GDM1 (cell line): ENCODE measurements around the gene SMIM28.
"Not testable (repeated sequence)": the region's sequence is repeated elsewhere in the genome, so short reads cannot be mapped to it uniquely, and the experiment has no call there.

Experiments used
- DNase-seq: peaks from one replicate; lab custom pipeline; 2025; lab: John Stamatoyannopoulos, UW

Gene SMIM28

DNA sequence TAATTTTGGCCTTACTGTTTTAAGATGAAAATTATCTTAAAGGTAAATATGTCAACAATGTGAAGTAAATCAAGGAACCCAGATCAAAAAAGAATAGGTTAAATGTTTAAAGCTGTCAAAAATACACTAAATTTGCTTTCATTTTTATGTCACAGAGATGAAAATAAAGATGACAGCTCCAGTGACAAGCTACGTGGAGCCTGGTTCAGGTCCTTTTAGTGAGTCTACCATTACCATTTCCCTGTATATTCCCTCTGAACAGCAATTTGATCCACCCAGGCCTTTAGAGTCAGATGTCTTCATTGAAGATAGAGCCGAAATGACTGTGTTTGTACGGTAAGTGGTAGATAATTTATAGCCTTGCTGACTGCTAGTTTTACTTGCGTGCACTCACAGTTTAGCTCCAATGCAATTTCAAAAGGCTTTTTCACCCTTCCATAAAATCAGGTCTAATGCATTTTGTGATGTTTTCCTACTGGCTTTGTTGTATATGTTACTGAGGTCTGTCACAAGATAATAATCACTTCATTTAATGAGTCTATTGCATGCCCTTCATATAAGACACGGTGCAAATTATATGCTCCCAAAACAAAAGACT, 28.2 kb downstream of the SMIM28 start:
- no peak for DNase-seq

DNA sequence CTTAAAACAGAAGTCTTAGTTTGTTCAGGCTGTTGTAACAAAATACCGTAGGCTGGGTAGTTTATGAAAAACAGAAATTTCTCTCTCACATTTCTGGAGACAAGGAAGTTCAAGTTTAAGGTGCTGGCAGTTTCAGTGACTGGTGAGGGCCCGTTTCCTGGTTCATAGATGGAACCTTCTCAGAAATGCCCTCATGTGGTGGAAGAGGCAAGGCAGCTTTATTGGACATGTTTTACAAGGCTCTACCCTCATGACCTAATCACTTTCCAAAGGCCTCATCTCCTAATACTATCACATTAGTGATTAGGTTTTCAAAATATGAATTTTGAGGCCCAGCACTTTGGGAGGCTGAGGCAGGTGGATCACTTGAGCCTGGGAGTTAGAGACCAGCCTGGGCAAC, 28.7 kb downstream of the SMIM28 start:
- no peak for DNase-seq

DNA sequence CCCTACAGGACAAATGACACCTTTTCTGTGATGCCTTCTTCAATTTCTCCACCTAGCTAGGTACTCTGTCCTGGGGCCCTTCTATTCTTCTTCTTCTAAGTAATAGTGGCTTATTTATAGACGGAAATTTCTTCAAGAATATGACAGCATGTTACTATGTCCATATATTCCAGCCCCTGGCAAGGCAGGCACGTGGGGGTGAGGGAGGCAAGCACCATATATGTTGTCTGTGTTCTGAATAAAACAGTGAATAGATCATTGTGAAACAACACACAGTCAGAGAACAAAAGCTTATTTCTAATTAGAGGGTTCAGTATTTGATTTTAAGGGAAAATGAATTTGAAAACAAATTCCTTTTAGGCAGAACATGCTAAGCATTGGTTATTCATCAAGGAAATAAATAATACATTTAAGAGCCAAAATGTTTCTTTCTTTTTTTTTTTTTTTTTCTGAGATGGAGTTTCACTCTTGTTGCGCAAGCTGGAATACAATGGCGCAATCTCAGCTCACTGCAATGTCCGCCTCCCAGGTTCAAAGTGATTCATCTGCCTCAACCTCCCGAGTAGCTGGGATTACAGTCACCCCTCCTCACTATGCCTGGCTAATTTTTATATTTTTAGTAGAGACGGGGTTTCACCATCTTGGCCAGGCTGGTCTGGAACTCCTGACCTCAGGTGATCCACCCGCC, 32.5 kb downstream of the SMIM28 start:
- DNase-seq, result no peak

DNA sequence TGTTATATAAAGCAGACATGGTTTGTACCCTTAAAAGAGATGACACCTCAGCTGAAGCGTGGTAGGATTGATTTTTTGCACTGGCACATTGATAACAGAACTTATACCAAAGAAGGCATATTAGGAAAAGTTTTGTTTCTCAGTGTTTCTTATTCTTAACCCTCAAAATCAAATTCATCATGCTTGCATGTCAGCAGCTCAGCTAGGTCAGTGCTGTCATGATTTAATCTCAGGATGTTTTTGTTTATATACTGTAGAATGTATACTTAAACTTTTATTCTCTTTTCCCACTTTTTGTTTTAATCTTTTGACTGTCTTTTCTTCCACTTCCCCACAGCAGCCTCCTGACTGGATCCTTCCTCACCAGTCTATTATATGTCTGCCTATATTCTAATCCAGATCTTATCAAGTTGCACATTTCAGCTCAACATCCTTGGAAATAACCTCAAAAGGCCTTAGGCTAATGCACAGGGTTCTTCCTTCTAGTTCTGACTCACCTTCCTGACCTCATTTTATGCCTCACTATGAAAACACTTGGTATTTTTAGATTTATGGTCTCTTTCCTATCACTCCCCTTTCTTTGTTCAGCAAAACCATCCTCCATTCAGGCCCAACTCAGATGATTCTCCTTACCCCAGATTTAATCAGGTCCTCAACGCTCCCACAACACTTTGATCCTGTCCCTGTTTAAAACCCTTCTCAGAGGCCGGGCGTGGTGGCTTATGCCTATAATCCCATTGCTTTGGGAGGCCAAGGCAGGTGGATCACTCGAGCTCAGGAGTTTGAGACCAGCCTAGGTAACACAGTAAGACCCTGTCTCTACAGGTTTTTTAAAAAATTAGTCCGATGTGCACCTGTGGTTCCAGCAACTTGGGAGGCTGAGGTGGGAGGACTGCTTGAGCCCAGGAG, 33.5 kb downstream of the SMIM28 start:
- DNase-seq, result peak; percentile 45

DNA sequence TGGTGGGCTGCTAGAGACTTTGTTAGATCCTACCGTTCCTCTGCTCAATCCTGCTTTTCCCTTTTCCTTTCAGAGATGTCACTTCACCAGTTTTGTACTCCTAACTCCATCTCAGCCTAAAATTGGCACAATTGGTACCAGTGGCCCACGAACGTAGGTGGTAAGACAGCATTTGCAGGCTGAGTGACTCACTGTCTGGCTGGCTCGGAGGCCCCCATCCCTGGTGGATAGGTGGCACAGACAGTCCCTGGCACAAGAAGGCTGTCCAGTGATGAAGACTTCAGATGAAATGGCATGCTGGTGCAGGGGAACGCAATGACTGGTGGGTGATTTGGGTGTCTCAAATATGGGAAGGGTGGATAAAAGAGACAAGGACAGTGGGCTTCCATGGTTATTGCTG, 37.4 kb downstream of the SMIM28 start:
- no peak for DNase-seq

DNA sequence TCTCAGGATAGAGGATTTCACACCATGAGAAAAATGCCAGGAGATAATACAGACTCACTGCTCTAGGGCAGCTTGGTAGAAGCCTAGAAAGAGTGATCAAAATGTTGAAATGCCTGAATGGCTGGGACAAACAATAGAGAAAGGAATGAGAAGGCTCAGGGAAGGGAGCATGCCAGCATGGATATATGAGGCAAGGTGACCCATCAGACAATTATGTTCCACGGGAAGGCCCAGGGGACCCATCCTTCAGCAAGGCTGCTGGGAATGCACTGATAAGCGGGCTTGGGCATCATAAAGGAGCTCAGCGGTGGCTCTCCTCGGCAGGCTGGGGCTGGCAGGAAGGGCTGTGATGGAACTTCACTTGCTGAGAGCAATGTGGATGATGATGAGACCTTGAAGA, 38.5 kb downstream of the SMIM28 start:
- no peak for DNase-seq

DNA sequence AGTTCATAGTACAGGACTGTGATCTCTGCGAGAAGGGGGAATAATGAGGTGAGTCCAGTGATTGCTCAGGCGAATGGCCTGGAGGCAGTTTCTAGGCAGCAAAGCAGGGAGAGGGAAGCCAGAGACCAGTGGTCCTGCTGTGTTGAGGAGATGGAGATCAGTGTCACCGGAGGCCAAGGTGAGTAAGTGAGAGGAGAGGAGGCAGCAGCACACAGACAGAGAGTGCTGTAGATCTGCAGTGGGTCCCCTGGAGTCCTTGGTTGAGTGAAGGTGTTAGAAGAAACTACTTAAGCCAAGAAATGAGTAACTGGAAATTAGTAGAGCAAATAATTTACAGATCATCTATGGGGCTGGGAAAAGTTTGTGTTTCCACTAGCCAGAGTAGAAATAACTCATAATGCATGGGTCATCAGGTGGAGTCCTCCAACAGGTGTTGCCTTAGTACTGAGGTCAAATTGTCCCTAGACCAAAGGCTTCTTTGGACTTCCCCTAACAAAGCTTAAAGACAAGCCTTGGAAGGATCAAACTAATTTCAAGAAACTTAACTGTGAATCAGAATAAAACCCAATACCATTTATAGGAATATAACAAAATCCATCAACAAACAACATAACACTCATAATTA, 39.9 kb downstream of the SMIM28 start:
- DNase-seq, result no peak

DNA sequence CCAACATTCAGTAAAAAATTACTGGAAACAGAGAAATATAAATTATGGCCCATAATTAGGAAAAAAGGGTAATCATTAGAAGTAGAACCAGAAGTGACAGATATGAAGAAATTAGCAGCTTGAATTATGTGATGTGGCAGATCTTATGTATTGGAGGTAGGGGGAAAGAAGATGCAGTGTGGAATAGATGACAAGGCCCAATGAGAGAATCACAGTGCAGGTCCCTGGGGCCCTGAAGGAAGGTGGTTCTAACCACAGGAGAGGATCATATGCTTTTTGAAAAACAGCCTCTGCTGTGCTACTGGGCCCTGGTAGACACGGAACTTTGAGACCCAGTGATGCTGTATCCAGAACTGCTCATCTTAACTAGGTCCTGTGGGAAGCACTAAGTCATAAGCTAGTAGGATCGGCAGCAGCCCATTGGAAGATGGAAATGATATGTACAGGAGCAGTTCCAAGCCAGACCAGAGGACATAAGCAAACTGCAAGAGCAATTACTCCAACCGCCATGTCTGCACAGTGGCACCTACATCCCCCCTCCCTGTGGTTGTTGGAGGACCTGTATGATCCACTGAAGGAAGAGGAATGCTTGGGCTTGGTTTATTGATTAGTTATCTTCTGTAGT, 40.5 kb downstream of the SMIM28 start:
- DNase-seq, result no peak

DNA sequence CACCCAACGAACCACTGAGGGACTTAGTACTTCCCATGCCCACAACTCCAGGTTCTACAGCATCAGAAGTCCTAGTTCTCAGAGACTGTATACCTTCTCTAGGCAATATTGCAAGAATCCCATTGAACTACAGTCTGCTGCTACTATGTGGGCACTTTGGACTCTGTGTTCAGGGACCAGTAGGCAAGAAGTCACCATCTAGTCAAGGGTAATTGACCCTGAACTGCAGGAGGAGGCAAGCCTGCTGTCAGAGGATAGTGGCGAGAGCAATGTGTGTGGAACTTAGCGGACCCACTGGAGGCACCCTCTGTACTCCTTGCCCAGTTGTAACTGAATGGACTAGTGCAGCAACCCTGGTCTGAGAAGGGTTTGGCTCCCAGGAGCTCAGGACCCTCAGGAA, 42.1 kb downstream of the SMIM28 start:
- no peak for DNase-seq

DNA sequence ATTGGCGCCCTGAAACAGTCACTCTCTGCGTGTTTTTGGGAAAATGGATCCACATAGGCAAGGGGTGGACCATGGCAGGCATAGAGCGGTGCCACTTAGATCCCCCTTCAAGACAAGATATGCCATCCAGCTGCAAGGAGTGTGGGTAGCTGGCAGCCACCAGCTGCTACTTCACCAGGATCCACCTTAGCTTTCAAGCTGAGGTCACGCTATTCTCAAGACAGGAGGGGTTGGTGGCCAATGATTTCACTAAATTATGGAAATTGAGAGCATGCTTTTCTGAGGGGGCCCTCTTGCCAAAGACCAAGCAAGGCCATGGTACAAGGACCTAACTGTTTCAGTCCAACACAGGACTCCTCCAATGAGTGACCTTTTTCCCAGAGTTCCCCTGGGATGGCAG, 42.7 kb downstream of the SMIM28 start:
- DNase-seq, result no peak

DNA sequence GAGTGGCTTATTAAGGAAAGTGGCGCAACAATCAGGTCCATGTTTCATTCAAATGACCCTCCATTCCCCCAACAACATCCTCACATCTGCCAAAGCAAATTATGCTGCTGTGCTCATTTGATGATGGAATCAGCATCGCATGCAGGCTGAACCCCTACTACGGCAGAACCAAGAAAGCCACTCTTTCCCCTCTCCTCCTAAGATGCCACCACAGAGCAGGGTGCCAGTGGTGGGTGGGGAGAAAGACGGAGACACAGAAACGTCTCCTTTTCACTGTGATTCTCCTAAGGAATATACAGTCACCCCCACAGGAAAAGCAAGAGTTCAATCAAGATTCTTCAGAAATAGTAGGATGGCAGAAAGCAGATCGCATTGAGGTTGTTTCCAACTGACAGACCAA, 43.4 kb downstream of the SMIM28 start:
- DNase-seq, result no peak

DNA sequence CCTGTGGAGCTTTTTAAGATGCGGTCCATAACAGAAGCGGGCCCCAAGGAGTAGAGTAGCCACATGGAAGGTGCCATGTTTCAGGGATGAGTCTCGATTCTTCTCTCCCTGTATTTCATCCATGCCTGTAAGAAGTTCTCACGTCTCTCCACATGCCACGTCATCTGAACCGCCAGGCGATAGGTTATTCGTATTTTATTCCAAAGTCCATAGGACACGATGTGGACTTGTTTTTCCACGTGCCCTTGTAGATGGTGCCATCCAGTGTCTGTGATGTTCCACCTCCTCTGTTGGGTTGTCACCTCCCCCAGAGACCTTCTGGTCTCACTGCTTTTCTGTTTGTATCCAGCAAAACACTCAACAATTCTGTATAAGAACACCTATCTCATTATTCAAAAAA, 43.9 kb downstream of the SMIM28 start:
- DNase-seq, result no peak

DNA sequence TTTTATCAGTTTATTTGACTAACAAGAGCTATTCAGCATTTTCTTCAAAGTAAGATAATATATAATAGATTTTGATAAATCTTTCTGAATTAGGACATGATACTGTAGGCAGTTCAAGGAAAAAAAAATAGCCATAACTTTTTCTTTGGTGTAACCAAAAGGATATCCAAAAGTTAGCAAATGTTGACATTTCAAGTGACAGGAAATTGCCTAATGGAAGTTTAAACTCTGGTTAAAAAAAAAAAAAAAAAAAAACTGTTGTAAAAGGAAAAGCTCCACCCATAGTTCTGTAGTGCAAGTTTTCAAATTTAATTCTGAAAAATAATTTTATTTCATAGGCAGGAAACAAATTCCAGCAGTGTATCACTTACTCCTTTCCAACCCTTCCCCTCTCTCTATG, 45.2 kb downstream of the SMIM28 start:
- DNase-seq, result no peak

DNA sequence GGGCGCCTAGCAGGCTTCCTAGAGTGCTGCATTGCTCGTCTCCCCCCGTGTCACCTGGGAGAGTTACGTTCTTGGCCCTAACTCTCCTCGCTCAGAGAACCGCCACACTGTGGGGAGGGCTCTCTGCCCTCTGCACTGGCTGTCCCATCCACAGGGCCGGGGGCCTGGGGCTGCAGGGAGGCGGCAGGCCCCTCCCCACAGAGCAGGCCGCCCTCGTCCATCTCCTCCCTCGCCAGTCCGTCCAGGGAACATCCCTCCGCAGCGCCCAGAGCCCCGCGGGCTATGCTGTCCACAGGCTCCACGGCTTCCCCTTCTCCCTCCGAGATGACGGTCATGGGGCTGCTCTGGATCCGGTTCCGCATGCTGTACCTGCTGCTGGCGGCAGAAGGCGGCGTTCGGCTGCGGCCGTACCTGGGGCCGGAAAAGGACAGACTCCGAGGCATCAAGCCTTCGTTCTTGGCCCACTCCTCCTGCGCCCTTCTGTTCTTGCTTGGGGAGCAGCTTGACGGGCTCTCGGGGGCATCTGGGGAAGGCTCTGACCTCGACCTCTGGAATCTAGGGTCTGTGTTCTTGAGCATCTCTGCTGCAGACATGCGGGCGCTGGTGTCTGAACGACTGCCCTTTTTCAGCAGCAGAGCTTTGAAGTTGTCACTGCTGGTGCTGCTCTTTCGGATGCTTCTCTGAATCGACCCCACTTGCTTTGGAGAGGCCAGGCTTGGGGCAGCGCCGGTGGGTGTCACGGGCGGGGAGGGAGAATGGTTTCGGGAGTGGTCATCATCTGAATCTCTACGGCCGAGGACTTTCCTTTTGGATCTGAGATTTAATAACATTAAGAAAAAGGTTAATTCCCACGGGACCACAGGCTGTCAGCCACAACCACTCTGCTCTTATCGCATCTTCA, 46.5 kb downstream of the SMIM28 start:
- DNase-seq, result no peak

DNA sequence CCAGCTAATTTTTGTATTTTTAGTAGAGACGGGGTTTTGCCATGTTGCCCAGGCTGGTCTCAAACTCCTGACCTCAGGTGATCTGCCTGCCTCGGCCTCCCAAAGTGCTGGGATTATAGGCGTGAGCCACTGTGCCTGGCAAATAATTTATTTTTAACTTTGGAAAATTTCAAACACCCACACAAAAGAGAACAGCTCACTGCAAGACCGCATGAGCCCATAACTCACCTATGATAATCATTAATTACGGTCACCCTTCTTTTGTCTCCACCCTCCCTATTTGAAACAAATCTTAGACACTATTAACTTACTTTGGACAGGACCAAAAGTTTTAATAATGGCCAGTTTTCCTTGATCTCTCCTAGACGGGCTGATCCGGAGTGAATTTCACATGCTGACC, 47.6 kb downstream of the SMIM28 start:
- DNase-seq, result not testable (repeated sequence)

DNA sequence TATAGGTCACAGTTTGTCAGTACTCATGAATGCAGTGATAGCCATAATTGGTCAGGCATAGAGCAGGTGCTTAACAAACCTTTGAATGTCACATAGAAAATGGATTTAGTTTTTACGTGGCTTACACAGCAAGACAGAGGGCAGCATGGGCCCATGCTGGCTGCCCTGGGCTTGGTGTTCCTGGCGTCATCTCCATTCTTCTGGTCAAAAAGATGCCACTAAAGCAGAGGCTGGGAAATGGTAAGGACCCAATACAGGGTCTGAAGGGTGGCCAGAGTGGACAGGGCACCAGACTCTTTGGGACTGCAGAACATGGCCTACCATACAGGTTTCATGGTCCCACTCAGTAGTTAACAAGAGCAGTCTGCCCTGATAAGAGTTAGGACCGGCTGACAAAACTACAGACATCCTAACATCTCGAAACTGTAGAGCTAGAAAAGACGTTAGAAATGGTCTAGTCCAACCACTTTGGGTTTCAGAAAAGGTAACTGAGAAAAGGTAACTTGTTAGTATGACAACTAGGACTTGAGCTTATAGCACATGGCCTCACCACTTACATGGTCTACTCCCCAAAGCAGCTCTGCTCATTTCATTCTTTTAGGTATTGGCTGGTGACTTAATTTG, 48.9 kb downstream of the SMIM28 start:
- DNase-seq, result no peak

DNA sequence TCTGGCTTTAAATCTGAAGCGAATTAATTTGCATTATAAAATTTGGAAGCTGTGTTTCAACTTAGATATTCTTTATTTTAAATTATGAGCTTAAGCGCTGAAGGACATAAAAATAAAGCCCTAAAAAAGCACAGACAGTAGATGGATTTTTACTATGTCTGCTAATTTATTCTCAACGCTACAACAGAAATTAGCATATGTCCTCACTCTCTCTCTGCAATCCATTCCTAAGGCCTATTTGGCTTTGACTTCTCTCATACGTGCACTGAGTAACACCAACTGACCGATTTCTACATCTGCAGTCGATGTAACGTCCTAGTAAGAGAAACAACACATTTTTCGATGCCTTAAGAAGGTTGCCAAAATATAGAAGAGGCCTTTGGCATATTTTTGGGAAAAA, 50.0 kb downstream of the SMIM28 start:
- no peak for DNase-seq

DNA sequence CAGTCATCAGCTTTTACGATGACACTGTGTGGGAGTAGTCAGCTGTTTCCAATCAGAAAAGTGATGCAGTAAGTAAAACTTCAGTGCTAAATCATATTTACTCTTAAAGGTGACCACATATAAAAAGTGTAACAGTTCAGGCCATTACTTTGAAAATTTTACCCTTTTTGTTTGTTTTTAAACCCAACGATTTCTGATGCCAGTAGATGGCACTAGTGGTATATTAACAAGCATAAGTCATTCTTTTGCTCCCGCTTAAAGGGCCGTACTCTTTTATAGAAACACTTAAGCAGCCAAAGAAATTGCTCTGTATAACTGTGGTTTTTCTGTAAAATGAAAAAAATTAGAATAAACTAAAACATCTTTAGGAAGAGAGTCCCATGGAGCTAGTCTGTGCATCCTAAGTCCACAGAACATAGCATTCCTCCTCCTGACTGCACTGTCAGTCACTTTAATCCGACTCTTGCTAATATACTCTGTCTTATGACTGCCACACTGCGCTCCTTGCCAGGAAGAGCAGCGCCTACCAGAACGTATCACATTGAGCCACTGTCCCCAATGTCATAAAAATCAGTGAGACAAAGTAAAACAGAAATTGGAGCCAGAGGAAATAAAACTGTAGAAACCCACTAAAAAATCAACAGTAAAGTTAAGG, 51.4 kb downstream of the SMIM28 start:
- peak; percentile 8 for DNase-seq

DNA sequence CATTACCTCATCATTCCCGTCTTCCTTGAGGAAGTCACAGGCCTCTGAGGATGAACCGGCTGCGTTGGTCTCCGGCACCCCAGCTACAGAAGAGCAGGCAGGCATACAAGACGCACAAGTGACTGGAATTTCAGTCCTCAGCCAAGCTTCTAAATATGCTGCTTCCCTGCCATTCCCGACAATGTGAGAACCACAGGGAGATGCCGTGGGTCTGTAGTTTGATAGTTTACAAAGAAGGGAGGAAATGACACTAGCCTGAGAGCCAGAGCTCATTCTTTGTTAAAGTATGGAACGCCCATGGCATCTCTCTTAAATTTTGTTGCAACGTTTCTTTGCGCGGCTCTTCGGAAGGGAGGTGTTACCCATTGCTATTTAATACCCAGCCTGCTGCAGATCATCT, 52.1 kb downstream of the SMIM28 start:
- no peak for DNase-seq
